HG03108 (cell line): ENCODE data around the gene ACSM2B.
"Not testable (repeated sequence)": the region's sequence is repeated elsewhere in the genome, so short reads cannot be mapped to it uniquely, and the experiment has no call there.

ENCODE experiments used
- ATAC-seq: cut with Tn5 transposase; IDR thresholded peaks from one replicate; pipeline ENCODE4 v1.9.1; 2021; ENCODE audit warnings: moderate library complexity; ENCODE audit not compliant: unreplicated experiment

The ACSM2B gene, protein sequence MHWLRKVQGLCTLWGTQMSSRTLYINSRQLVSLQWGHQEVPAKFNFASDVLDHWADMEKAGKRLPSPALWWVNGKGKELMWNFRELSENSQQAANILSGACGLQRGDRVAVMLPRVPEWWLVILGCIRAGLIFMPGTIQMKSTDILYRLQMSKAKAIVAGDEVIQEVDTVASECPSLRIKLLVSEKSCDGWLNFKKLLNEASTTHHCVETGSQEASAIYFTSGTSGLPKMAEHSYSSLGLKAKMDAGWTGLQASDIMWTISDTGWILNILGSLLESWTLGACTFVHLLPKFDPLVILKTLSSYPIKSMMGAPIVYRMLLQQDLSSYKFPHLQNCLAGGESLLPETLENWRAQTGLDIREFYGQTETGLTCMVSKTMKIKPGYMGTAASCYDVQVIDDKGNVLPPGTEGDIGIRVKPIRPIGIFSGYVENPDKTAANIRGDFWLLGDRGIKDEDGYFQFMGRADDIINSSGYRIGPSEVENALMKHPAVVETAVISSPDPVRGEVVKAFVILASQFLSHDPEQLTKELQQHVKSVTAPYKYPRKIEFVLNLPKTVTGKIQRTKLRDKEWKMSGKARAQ

DNA sequence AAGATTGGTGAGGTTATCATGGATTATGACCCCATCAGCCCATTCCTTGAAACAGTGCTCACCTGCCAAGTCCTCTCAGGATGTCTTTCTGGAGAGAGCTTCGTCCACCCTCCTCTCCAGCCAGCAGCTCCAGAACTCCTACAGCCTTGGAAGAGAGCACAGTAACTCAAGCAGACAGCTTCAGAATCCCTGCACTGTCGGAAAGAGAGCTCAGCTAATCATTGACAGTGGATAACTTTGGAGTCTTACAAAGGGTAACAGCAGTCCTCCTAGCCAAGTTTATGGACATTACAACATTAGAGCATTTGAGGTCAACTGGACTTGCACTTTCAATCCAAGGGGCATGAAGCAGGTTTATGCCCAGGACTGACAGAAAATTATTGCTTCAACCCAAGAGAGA, at the start of gene ACSM2B:
Gene ACSM2B (minus strand): TSS at position 223 of the 400 bp plus-strand sequence. CDS start 11,522 bp downstream, outside the sequence.
- not testable (repeated sequence) for ATAC-seq

DNA sequence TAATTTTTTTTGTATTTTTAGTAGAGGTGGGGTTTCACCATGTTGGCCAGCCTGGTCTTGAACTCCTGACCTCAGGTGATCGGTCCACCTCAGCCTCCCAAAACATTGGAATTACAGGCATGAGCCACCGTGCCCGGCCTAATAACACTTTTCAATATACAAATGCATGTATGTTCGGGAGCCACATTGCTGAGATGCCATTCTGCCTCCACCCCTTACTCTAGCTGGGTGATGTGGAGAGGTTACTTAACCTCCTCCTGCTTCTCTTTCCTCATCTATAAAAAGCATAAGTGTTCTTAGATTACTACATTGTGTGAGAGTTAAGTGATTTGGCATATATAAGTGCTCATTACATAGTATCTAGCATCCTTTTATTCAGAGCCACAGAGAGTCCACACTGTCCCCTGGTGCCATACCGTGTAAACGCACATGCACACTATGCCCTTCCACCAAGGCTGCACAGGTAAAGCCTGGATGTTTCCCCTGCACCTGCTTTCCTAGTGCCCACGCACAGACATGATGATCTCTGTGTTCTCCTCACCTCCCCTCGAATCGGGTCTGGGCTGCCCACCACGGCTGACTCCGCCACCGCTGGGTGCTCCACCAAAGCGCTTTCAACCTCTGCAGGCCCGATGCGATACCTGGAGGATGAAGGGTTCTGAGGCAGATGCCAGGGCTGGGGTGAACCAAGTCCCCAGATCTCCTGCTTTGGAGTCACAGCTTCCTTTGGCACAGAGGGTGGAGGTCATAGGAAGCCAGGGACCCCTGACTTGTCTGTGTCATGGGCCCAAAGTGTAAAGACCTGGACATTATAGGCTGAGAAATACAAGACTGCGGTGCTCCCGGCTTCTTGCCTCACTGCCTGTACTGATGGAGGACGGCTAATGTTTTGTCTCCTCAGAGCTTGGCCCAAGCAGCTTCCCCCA, 49.0 kb upstream of the ACSM2B start:
- ATAC-seq = no peak

DNA sequence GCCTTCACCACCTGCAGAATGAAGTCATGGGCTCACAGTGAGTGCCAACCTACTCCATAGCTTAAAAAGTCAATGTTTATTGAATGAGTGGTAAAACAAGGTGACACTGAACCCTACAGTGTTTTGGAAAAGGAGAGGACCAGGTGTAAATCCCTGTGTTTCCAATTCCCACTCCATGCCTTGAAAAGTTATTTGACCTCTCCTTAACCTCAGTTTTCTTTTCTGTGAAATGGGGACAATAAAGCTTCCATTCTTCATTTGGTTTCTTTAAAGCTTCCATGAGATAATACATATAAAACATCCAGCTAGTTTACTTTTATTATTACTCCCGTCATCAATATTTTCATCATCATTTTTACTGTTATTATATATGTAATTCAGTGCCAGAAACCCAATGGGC, 48.0 kb upstream of the ACSM2B start:
- no peak for ATAC-seq

DNA sequence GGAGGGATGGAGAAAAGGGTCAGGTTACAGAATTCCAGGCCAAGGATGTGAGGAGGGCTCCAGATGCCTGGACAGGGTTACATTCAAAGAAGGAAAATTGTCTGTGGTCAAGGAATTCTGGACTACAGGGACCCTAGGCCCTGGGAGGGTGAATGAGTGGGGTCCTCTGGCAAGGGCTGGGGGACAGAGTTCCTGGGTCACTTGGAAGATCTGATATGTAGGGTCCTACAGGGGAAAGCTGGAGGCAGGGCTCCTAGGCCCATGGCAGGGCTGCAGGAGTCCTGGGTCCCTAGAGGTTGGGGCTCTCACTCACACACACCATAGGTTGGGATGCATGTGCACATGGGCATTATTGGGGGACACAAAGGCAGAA, 46.3 kb upstream of the ACSM2B start:
- no peak for ATAC-seq

DNA sequence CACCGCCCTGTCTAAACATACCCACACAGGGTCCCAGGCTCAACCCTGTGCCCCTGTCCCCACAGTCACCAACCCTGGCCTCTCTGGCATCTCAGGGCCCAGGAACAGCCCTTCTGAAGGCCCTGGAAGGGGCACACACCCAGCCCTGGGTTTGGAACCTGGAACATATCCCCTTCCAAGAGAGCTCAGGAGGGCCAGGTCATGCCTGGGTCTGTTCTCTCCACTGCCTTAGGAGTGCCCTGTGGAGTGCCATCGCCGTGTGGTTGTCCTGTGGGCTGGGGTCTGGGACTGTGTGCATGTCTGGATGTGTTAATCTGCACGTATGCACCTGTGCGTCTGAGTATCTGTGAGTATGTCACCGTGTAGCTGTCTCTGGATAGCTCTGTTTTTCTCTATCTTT, 45.2 kb upstream of the ACSM2B start:
- no peak for ATAC-seq

DNA sequence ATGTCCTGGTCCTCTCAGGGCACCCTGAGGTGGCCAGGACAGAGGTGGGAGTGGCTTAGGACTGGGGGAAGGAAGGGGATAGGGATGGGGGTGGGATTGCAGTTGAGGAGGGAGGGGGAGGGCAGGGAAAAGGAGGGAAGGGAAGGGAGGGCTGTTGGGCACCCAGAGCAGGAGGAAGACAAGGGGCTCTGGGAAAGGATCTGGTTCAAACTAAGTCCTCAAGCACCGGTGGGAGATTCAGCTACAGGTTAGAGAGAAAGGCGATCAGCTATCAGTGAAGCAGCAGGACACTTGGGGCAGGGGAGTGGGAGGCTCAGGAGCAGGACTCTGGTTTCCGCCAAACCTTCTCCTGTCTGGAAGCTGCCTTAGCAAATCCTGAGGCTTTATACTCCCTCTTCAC, 44.6 kb upstream of the ACSM2B start:
- ATAC-seq = no peak

DNA sequence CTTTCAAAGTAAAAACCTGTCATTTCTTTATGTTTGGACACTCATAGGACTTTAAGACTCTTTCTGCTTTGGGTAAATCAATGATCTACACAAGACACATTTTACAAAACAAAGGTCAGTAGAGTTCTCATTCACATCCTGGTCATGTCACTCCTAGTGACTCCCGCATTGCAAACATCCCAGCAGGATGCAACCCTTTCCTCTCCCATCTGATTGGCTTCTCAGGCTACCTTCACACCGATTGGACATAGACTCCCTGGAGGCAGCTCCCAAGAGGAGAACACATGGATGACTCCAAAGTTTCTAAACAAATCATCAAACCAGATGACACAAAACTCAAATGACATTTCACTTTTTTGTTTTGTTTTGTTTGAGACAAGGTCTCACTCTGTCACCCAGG, 43.8 kb upstream of the ACSM2B start:
- ATAC-seq = no peak

DNA sequence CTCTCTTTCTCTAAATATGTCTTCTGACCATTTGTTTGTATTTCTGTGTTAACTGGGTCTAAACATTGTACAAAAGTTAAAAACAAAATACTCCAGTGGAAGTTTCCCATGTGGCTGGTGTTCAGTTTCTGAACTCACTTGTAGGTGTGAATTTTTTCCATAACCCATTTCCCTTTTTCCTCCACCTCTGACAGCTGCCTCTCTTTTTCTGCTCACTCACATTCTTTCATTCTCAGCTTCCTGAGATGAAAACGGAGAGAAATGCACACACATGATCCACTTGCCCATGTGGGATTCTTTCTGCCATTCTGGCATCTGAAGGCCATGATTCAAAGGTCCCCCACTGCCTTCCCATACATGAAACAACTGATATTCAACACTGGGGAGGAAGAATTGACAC, 41.1 kb upstream of the ACSM2B start:
- no peak for ATAC-seq

DNA sequence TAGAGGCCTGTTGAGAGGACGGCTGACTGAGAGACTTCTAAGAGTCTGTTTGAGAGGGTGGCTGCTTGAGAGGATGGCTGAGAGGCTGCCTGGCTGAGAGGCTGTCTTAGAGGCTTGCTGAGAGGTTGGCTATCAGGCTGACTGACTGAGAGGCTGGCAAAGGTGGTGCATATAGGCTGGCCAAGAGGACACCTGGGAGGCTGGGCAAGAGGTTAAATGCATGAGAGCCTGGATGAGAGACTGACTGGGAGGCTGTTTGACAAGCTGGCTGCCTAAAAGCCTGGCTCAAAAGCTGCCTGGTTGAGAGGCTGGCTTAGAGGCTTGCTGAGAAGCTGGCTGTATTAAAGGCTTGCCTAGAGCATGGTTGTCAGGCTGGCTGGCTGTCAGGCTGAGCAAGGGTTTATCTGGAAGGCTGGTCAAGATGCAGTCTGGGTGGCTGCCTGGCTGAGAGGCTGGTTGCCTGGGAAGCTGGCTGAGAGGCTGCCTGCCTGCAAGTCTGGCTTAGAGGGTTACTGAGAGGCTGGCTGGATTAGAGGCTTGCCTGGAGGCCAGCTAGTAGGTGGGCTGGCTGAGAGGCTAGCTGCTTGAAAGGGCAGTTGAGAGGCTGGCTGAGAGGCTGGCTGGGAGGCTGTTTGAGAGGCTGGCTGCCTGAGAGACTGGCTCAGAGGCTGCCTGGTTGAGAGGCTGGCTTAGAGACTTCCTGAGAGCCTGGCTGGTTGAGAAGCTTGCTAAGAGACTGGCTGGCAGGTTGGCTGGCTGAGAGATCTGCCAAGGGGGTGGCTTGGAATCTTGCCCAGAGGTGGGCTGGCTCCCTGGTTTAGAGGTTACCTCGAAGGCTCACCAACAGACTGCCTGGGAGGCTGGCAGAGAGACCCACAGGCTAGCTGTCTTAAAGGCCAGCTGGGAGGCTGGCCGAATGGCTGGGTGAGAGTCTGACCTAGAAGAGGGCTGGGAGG, 38.3 kb upstream of the ACSM2B start:
- no peak for ATAC-seq

DNA sequence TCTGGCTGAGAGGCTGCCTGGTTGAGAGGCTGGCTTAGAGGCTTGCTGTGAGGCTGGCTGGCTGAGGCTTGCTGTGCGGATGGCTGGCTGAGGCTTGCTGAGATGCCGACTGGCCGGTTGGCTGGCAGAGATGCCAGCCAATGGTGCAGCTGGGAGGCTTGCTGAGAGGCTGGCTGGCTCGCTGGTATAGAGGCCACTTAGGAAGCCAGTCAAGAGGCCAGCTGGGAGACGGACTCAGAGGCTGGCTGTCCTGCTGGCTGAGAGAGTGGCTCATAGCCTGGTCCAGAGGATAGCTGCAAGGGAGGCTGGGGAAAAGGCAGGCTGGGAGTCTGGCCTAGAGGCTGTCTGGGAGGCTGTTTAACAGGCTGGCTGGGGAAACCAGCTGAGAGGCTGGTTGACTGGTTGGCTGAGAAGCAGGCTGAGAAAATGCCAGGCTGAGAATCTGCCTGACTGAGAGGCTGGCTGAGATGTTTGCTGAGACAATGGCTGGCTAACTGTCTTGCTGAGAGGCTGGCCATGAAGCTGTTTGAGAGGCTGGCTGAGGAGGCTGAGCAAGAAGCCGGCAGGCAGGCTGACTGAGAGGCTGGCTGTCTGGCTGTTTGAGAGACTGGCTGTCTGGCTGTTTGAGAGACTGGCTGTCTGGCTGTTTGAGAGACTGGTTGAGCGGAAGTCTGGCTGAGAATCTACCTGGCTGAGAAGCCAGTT, 37.5 kb upstream of the ACSM2B start:
- no peak for ATAC-seq

DNA sequence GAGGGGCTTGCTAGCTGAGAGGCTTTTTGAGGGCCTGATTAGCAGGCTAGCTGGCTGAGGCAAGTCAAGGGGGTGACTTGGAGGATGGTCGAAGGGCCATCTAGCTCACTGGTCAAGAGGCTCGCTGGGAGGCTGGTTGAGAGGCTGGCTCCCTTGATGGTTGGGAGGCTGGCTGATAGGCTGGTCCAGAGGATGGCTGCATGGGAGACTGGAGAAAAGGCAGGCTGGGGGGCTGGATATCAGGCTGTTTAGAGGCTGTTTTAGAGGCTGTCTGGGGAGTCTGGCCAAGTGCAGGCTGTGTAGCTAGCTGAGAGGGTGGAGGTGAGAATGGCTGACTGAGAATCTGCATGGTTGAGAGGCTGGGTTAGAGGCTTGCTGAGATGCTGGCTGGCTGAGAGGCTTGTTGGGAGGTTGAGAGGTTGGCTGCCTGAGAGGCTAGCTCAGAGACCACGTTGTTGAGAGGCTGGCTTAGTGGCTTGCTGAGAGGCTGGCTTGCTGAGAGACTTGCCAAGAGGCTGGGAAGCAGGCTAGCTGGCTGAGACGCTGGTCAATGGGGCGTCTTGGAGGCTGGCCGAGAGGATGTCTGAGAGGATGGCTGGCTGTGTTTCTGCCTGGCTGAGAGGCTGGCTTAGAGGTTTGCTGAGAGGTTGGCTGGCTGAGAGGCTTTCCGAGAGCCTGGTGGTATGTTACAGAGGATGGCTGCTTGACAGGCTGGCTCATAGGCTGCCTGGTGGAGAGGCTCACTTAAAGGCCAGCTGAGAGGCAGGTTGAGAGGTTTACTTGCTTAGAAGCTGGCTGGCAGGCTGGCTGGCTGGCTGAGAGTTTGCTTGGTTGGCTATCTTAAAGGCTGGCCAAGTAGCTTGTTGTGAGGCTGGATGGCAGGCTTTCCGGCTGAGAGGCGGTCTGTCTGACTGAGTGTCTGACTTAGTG, 36.6 kb upstream of the ACSM2B start:
- no peak for ATAC-seq

DNA sequence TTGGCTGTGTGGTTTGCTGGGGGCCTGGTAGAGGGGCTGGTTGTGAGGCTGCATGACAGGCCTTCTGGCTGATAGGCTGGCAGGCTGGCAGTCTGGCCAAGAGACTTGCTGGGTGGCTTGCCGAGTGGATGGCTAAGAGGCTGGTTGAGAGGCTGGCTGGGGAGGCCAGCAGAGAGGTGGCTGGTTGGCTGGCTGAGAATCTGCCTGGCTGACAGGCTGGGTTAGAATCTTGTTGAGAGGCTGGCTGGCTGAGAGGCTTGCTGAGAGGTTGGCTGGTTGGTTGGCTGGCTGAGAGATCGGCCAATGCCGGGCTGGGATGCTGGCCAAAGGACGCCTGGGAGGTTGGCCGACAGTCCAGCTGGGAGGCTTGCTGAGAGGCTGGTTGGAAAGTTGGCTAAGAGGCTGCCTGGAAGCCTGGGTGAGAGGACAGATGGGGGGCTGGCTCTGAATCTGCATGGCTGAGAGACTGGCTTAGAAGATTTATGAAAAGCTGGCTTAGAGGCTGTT, 35.9 kb upstream of the ACSM2B start:
- no peak for ATAC-seq

DNA sequence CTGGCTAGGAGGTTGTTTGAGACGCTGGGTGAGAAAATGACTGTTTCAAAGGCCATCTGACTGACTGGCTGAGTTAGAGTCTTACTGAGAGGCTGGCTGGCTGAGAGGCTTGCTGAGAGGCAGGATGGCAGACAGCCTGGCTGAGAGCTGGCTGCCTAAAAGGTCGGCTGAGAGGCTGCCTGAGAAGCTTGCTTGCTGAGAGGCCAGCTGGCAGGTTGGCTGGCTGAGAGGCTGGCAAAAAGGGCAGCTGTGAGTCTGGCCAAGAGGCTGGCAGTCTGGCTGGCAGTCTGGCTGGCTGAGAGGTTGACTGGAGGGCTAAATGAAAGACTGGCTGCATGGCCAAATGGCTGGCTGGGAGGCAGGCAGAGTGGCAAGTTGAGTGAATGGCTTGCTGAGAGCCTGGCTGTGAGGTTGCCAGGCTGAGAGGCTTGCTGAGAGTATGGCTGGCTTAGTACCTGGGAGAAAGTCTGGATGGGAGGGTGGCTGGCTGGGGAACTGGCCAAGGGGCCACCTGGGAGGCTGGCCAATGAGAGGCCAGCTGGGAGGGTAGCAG, 35.3 kb upstream of the ACSM2B start:
- ATAC-seq = no peak

DNA sequence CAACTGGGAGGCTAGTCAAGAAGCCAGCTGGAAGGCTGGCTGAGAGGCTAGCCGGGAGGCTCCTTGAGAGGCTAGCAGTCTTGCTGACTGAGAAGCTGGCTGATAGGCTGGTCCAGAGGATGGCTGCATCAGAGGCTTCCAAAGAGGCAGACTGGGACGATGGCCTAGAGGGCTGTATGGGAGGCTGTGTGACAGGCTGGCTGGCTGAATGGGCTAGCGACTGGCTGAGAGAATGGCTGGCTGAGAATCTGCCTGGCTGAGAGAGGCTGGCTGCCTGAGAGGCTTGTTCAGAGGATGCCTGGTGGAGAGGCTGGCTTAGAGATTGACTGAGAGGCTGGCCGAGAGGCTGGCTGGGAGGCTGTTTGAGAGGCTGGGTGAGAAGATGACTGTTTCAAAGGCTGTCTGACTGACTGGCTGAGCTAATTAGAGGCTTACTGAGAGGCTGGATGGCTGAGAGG, 34.8 kb upstream of the ACSM2B start:
- ATAC-seq = no peak

DNA sequence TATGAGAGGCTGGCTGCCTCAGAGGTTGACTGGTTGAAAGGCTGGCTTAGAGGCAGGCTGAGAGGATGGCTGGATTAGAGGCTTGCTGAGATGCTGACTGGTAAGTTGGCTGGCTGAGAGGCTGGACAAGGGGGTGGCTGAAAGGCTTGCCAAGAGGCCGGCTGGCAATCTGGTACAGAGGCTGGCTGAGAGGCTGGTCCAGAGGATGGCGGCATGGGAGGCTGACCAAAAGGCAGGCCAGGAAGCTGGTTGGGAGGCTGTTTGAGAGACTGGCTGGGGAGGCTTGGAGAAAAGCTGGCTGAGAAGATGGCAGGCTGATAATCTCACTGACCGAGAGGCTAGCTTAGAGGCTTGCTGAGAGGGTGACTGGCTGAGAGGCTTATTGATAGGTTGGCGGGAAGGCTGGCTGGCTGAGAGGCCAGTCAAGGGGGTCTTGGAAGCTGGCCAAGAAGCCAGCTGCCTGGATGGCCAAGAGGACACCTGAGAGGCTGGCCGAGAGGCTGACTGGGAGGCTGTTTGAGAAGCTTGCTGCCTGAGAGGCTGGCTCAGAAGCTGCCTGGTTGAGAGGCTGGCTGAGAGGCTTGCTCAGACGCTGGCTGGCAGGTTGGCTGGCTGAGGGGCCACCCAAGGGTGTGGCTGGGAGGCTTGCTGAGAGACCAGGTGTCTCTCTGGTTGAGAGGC, 34.2 kb upstream of the ACSM2B start:
- ATAC-seq = no peak

DNA sequence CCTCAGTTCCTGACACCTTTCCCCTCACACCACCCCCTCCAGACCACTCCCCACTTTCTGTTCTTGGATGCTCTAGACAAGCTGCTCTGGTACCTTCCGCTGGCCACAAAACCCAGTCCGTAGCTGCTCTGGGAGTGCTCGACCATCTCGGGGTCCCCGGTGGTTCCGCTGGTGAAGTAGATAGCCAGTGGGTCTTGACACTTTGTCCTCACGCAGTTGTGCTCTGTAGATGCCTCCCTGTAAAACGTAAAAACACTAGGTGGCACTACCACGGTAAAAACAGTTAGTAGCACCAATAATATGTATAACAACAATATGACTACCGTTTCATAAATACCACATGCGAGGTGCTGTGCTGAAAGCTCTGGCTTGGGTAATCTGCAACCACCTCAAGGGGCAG, 26.0 kb upstream of the ACSM2B start:
- not testable (repeated sequence) for ATAC-seq

DNA sequence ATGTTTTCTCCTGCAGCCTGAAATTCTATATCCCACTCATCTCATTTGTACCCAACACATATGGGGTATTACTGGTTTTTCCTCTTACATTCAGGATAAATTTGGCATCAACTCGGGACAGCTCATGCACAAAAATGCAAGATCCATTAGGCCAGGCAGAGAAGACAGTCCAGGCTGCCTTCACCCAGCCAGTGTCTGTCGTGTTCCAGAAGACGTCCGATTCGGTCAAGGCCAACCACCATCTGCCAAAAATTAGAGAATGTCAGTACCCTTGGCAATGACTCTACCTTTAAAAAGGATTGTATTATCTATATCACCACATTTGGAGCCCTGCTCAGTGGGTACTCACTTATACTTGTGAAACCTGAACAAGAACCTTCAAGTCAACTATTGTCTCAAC, 23.3 kb upstream of the ACSM2B start:
- ATAC-seq = not testable (repeated sequence)
